Spleen (tissue), 7 donors: ENCODE data around the gene FOXP1.

Source experiments
- CTCF ChIP-seq, 11 experiments: fragments of 200-600 bp in 7 of 11; fragments of 450-650 bp in 4 of 11; sonication (generic) in 4 of 11; IDR thresholded peaks in 8 of 11; conservative IDR thresholded peaks in 3 of 11; 1 replicate in 7 of 11; 2 replicates in 4 of 11; pipeline versions ENCODE4 v1.4.0 to v1.8.0; 2016 to 2021; ENCODE audit warnings: antibody characterized with exemption in 11 of 11, inconsistent platforms in 4 of 11, mild to moderate bottlenecking in 1 of 11
- POLR2A ChIP-seq, 3 donors: fragments of 450-650 bp; IDR thresholded peaks; one replicate each; pipeline ENCODE4 v1.5.1; 2017; ENCODE audit warnings: antibody characterized with exemption in 3 of 3, mild to moderate bottlenecking in 1 of 3
- donor health status: DM: no; HTN: no; CAD: no; lungs with moderate emphysema.
- donor health status: DM: no; HTN: no; CAD: no.
- donor health status: DM: no; HTN: no; CAD: no.

GRCh38 chr3:71498543-71498942 is 85.0 kb downstream of the FOXP1 start:
- TF ChIP-seq CTCF (IDR thresholded peaks at IDR 0.05 in 8 of 11, conservative IDR thresholded peaks at IDR 0.05 in 3 of 11) (no peak), POLR2A (IDR thresholded peaks at IDR 0.05) (no peak)
